ENCODE results near the gene KIF3B.
"Not testable (repeated sequence)": the region's sequence is repeated elsewhere in the genome, so short reads cannot be mapped to it uniquely, and the experiment has no call there.

Gene KIF3B

GRCh38 chr20:32248043-32248442, 29.4 kb upstream of the KIF3B start:
- Histone ChIP-seq H3K36me3 (ENCODE audit: control insufficient read depth, insufficient read depth, low read length) (no peaks in the 10 kb centered on the region), H3K4me3 (ENCODE audit: insufficient read depth, low read depth, low read length) (no peak overlapping the region), H3K27ac (ENCODE audit: insufficient read depth, low read depth, low read length, poor library complexity, severe bottlenecking) (no peak overlapping the region), H3K4me1 (ENCODE audit: control insufficient read depth, insufficient read depth, low read length) (no peaks in the 10 kb centered on the region), H3K9me3 (ENCODE audit: control insufficient read depth, low read length) (no peaks in the 10 kb centered on the region), H3K27me3 (ENCODE audit: control insufficient read depth, insufficient read depth, low read length, poor library complexity, severe bottlenecking) (no peaks in the 10 kb centered on the region)
- 88 to 94% methylated on average over 5 of the region's 5 CpGs for WGBS, 2 experiments

DNA sequence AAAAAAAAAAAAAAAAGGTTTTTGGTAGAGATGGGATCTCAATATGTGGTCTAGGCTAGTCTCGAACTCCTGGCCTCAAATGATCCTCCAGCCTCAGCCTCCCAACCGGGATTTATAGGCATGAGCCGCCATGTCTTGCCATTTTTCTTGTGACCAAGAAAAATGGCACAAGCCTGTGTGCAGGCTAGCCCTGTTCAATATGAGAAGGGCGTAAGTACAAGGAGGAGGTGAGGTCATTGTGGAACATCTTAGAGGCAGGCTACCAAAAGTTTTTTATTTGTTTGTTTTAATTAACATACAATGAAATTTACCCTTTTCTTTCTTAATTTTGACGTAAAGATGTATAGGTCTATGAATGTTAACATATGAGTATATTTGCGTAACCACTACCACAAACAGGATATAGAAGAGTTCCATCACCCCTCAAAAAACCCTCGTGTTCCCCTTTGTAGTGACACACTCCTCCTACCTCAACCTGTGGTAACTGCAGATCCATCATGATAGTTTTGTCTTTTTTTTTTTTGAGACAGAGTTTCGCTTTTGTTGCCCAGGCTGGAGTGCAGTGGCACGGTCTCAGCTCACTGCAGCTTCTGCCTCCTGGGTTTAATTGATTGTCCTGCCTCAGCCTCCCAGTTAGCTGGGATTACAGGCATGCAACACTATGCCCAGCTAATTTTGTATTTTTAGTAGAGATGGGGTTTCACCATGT, 28.3 kb upstream of the KIF3B start:
- Histone ChIP-seq H3K4me1 (ENCODE audit: control insufficient read depth, insufficient read depth, low read length) (no peaks in the 10 kb centered on the region), H3K27ac (ENCODE audit: insufficient read depth, low read depth, low read length, poor library complexity, severe bottlenecking) (no peak overlapping the region), H3K36me3 (ENCODE audit: control insufficient read depth, insufficient read depth, low read length) (no peaks in the 10 kb centered on the region), H3K4me3 (ENCODE audit: insufficient read depth, low read depth, low read length) (no peak overlapping the region), H3K27me3 (ENCODE audit: control insufficient read depth, insufficient read depth, low read length, poor library complexity, severe bottlenecking) (no peaks in the 10 kb centered on the region), H3K9me3 (ENCODE audit: control insufficient read depth, low read length) (no peaks in the 10 kb centered on the region)
- WGBS, 2 experiments = 91 to 93% methylated on average over 7 to 8 of the region's 9 CpGs

- no peak overlapping the region for H3K4me3 ChIP-seq (ENCODE audit: insufficient read depth, low read depth, low read length)
- WGBS, 2 experiments = 84 to 85% methylated on average over 3 of the region's 3 CpGs
- H3K27me3 ChIP-seq (ENCODE audit: control insufficient read depth, insufficient read depth, low read length, poor library complexity, severe bottlenecking) = no peaks in the 10 kb centered on the region
- H3K36me3 ChIP-seq (ENCODE audit: control insufficient read depth, insufficient read depth, low read length) = no peaks in the 10 kb centered on the region
- H3K4me1 ChIP-seq (ENCODE audit: control insufficient read depth, insufficient read depth, low read length) = no peaks in the 10 kb centered on the region
- H3K9me3 ChIP-seq (ENCODE audit: control insufficient read depth, low read length) = no peaks in the 10 kb centered on the region
- H3K27ac ChIP-seq (ENCODE audit: insufficient read depth, low read depth, low read length, poor library complexity, severe bottlenecking) = no peak overlapping the region
Measured at GRCh38 chr20:32251470-32251869, 26.0 kb upstream of the KIF3B start.

DNA sequence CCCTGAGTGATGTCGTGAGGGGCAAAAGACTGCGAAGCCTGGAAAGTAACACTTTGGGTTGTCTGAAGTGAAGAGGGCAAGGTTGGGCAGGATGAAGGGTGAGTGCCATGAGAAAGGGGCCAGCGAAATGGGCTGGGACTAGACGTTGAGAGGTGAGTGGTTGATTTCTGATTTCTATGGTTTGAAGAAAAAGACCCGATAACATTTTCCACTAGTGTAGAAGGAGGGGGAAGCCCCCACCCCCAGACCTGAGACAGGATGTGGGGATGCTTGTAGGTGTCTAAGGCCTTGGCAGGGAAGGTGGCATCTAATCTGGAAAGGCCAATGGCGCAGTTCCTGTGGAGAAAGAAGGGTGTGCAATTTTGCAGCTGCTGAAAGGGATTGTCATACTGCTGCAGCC, 25.3 kb upstream of the KIF3B start:
- H3K9me3 ChIP-seq (ENCODE audit: control insufficient read depth, low read length) = no peaks in the 10 kb centered on the region
- no peaks in the 10 kb centered on the region for H3K4me1 ChIP-seq (ENCODE audit: control insufficient read depth, insufficient read depth, low read length)
- WGBS, 2 experiments = 91 to 93% methylated on average over 6 of the region's 6 CpGs
- H3K36me3 ChIP-seq (ENCODE audit: control insufficient read depth, insufficient read depth, low read length) = no peaks in the 10 kb centered on the region
- H3K4me3 ChIP-seq (ENCODE audit: insufficient read depth, low read depth, low read length) = no peak overlapping the region
- H3K27ac ChIP-seq (ENCODE audit: insufficient read depth, low read depth, low read length, poor library complexity, severe bottlenecking) = no peak overlapping the region
- H3K27me3 ChIP-seq (ENCODE audit: control insufficient read depth, insufficient read depth, low read length, poor library complexity, severe bottlenecking) = no peaks in the 10 kb centered on the region

- H3K4me1 ChIP-seq (ENCODE audit: control insufficient read depth, insufficient read depth, low read length); H3K27me3 ChIP-seq (ENCODE audit: control insufficient read depth, insufficient read depth, low read length, poor library complexity, severe bottlenecking); H3K4me3 ChIP-seq (ENCODE audit: insufficient read depth, low read depth, low read length); H3K9me3 ChIP-seq (ENCODE audit: control insufficient read depth, low read length); H3K27ac ChIP-seq (ENCODE audit: insufficient read depth, low read depth, low read length, poor library complexity, severe bottlenecking); H3K36me3 ChIP-seq (ENCODE audit: control insufficient read depth, insufficient read depth, low read length): not testable (repeated sequence)
- WGBS, 2 experiments = 93% methylated on average over 10 of the region's 10 CpGs
Measured at GRCh38 chr20:32260973-32261372, 16.5 kb upstream of the KIF3B start.

GRCh38 chr20:32261644-32262043, 15.8 kb upstream of the KIF3B start:
- no peak overlapping the region for H3K27ac ChIP-seq (ENCODE audit: insufficient read depth, low read depth, low read length, poor library complexity, severe bottlenecking)
- H3K27me3 ChIP-seq (ENCODE audit: control insufficient read depth, insufficient read depth, low read length, poor library complexity, severe bottlenecking) = no peaks in the 10 kb centered on the region
- H3K36me3 ChIP-seq (ENCODE audit: control insufficient read depth, insufficient read depth, low read length) = no peaks in the 10 kb centered on the region
- no peaks in the 10 kb centered on the region for H3K9me3 ChIP-seq (ENCODE audit: control insufficient read depth, low read length)
- 87 to 97% methylated on average over 2 of the region's 2 CpGs for WGBS, 2 experiments
- no peaks in the 10 kb centered on the region for H3K4me1 ChIP-seq (ENCODE audit: control insufficient read depth, insufficient read depth, low read length)
- H3K4me3 ChIP-seq (ENCODE audit: insufficient read depth, low read depth, low read length) = no peak overlapping the region

DNA sequence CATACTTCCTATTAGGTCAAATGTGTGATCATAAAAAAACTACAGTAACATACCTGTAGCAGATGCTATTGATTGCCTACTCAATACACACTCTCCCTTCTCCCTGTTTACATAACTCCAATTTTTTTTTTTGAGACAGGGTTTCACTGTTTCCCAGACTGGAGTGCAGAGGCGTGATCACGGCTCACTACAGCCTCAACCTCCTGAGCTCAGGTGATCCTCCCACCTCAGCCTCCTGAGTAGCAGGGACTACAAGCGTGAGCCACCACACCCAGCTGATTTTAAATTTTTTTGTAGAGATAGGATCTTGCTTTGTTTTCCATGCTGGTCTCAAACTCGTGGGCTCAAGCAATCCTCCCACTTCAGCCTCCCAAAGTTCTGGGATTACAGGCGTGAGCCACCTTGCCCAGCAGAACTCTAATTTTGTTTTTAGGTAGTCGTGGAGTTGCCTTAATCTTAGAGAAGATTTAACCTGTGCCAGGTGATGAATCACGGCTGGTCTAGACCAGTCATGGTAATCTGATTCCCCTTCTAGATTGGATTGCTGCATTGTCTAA, 14.0 kb upstream of the KIF3B start:
- H3K4me3 ChIP-seq (ENCODE audit: insufficient read depth, low read depth, low read length) = no peak overlapping the region
- no peaks in the 10 kb centered on the region for H3K4me1 ChIP-seq (ENCODE audit: control insufficient read depth, insufficient read depth, low read length)
- no peaks in the 10 kb centered on the region for H3K27me3 ChIP-seq (ENCODE audit: control insufficient read depth, insufficient read depth, low read length, poor library complexity, severe bottlenecking)
- 84 to 87% methylated on average over 7 of the region's 7 CpGs for WGBS, 2 experiments
- no peaks in the 10 kb centered on the region for H3K36me3 ChIP-seq (ENCODE audit: control insufficient read depth, insufficient read depth, low read length)
- H3K27ac ChIP-seq (ENCODE audit: insufficient read depth, low read depth, low read length, poor library complexity, severe bottlenecking) = no peak overlapping the region
- no peaks in the 10 kb centered on the region for H3K9me3 ChIP-seq (ENCODE audit: control insufficient read depth, low read length)

- no peaks in the 10 kb centered on the region for H3K36me3 ChIP-seq (ENCODE audit: control insufficient read depth, insufficient read depth, low read length)
- WGBS, 2 experiments = 91 to 95% methylated on average over 5 of the region's 5 CpGs
- H3K9me3 ChIP-seq (ENCODE audit: control insufficient read depth, low read length) = no peaks in the 10 kb centered on the region
- H3K27me3 ChIP-seq (ENCODE audit: control insufficient read depth, insufficient read depth, low read length, poor library complexity, severe bottlenecking) = peaks cover 3% of the 10 kb centered on the region
- no peak overlapping the region for H3K4me3 ChIP-seq (ENCODE audit: insufficient read depth, low read depth, low read length)
- no peak overlapping the region for H3K27ac ChIP-seq (ENCODE audit: insufficient read depth, low read depth, low read length, poor library complexity, severe bottlenecking)
- no peaks in the 10 kb centered on the region for H3K4me1 ChIP-seq (ENCODE audit: control insufficient read depth, insufficient read depth, low read length)
Measured at GRCh38 chr20:32271620-32272019, 5.8 kb upstream of the KIF3B start.

DNA sequence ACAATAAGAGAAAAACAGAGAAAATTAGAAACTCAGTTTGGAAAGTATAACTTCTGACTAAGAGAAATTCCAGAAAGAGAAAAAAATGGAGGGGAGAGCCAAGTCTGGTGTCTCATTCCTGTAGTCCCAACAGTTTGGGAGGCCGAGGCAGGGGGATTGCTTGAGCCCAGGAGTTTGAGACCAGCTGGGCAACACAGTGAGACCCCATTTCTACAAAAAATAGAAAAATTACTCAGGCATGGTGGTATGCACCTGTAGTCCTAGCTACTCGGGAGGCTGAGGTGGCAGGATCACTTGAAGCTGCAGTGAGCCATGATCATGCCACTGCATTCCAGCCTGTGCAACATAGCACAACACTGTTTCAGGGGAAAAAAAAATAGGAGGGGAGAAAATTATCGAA, 3.1 kb upstream of the KIF3B start:
- Histone ChIP-seq H3K4me3 (ENCODE audit: insufficient read depth, low read depth, low read length) (no peak overlapping the region), H3K4me1 (ENCODE audit: control insufficient read depth, insufficient read depth, low read length) (no peaks in the 10 kb centered on the region), H3K27me3 (ENCODE audit: control insufficient read depth, insufficient read depth, low read length, poor library complexity, severe bottlenecking) (peaks cover 3% of the 10 kb centered on the region), H3K27ac (ENCODE audit: insufficient read depth, low read depth, low read length, poor library complexity, severe bottlenecking) (no peak overlapping the region), H3K36me3 (ENCODE audit: control insufficient read depth, insufficient read depth, low read length) (no peaks in the 10 kb centered on the region), H3K9me3 (ENCODE audit: control insufficient read depth, low read length) (no peaks in the 10 kb centered on the region)
- WGBS, 2 experiments = 87 to 92% methylated on average over 2 to 3 of the region's 3 CpGs

DNA sequence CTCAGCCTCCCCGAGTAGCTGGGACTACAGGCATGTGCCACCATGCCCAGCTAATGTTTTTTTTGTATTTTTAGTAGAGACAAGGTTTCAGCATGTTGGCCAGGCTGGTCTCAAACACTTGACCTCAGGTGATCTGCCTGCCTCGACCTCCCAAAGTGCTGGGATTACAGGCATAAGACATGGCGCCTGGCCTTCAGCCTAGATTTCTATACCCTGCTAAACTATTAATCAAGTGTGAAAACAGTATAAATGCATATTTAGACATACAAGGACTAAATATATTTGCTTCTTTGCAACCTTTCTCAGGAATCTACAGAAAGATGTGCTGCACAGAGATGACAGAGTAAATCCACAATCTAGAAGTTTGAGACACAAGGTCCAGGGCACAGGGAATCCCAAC, 2.3 kb upstream of the KIF3B start:
- not testable (repeated sequence) for H3K27ac ChIP-seq (ENCODE audit: insufficient read depth, low read depth, low read length, poor library complexity, severe bottlenecking); H3K4me1 ChIP-seq (ENCODE audit: control insufficient read depth, insufficient read depth, low read length); H3K27me3 ChIP-seq (ENCODE audit: control insufficient read depth, insufficient read depth, low read length, poor library complexity, severe bottlenecking); H3K4me3 ChIP-seq (ENCODE audit: insufficient read depth, low read depth, low read length); H3K9me3 ChIP-seq (ENCODE audit: control insufficient read depth, low read length); H3K36me3 ChIP-seq (ENCODE audit: control insufficient read depth, insufficient read depth, low read length)
- WGBS, 2 experiments = 87 to 90% methylated on average over 3 of the region's 3 CpGs

Data from ectodermal cell (in vitro differentiated cells).